Stimulated activated CD4-positive, alpha-beta T cell treated with anti-CD3 and anti-CD28 coated beads, Interleukin-4, amount 100 ng/mL, for 48 hours (primary cell): ENCODE data around the gene GAREM1.
"Not testable (repeated sequence)": the region's sequence is repeated elsewhere in the genome, so short reads cannot be mapped to it uniquely, and the experiment has no call there.

ENCODE experiments used
- DNase-seq, 2 donors: peaks; one replicate each; pipeline ENCODE4 v3.0.0-alpha.2; 2020; ENCODE audit warnings: low read depth in 2 of 2

Gene GAREM1

DNA sequence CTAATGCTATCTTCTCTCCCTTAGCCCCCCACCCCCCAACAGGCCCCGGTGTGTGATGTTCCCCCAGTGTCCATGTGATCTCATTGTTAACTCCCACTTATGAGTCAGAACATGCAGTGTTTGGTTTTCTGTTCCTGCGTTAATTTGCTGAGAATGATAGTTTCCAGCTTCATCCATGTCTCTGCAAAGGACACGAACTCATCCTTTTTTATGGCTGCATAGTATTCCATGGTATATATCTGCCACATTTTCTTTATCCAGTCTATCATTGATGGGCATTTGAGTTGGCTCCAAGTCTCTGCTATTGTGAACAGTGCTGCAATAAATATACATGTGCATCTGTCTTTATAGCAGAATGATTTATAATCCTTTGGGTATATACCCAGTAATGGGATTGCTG lies 179.1 kb downstream of the GAREM1 start:
- DNase-seq: not testable (repeated sequence)

DNA sequence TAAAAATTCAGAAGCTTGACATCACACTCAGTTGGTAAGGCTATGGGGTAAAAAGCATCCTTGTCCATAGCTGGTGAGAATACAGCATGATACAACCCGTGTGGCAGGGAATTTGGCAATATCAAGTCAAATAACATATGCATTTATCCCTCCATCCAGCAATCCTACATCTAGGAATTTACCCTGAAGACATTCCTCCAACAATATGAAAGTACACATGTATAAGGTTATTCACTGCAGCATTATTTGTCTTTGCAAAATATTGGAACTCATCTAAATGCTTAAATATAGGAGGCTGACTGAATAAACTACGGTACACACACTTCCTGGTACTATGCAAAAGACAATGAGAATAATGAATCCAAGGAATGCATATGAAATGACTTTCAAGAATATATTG lies 179.9 kb downstream of the GAREM1 start:
- no peak for DNase-seq

DNA sequence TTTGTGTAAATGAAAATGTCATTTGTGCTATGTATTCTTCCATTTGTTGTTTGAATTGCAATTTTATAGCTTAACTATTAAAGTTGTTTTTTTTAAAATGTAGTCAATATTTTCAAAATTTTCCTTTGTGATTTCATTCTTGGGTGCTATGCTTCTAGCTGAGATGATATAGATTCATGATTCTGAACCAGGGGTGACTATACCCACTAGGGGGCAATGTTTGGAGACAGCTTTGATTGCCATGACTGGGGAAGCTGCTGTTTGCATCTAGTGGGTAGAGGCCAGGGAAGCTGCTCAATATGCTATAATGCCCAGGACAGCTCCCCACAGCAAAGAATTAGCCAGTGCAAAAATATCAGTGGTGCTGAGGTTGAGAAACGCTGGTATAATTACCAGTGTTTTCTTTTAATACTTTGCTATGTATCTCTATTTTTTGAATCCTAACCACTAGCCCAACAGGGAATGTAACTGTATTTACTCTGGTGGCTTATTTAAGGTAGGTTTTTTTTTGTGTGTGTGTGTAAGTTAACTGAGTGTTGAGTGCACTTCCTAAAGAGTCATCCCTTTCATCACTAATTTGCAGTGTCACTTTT lies 181.1 kb downstream of the GAREM1 start:
- peak; percentile 2 to 24 for DNase-seq

DNA sequence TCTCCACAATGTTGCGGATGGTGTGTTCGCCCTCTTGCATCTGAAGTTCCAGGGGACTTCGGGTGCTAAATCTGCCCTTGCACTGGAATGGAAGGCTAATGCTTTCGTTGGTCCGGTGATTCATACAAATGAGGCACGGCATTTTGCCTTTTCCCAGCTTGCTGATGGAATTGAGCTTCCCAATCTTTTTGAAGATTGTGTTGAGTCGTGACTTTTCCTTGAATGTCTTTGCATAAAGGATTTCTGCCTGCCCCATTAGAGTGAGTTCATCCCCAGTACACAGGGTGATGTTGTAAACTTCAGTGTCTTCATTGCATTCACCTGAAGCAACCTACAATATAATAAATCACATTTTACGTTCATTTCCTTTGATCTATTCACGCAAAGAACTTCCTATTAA lies 182.8 kb downstream of the GAREM1 start:
- no peak for DNase-seq

DNA sequence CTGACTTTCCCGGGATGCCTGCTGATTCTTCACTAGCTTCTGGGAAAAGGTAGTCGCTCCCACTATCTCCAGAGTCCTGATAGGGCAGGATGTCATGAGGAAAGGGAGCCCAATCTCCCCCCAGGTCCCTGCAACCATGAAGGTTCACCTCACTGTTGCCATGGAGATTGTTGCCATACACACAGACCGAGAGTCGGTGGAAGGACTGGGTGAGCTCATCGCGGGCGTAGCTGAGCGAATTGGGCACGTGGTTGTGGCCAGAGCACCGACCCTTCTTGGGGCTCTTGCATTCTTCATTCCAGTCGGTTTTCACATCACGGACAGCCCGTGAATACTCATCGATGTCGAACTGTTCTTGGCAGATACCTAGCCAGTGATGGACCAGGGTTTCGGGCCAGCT lies 183.4 kb downstream of the GAREM1 start:
- DNase-seq: no peak

DNA sequence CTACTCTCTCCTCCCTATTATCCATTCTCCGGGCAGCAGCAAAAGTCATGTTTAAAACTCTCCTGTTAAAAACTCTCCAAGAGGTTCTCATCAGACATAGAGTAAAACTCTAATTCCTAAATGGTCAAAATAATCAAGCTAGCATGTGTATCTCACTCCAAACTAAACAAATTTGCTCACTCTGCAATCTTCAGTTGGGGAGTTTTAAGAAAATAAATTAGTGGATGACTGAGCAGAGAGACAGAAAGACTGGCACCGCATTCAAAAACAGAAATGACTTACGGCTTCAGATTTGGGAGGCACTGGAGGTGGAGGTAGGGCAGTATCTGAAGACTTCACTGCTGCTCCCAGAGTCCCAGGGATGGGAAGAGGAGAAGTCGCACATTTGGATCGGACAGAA lies 183.9 kb downstream of the GAREM1 start:
- no peak for DNase-seq

DNA sequence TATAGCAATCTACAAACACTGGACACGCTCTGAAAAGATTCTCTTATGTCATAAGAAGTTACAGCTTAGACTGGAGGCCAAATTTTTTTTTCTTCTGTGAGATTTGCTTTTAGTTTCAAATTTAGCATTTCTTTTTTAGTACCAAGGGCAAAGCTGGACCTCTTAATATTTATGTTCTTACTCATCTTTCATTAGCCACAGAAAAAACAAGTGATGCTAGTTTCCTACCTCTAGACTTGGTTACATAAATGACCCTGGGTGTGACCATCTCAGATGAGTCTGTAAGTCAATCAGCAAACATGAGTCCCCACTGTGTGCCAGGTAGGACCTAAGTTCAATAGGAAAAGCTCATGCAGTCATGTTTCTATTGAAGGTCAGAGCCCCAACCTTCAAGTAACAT lies 186.4 kb downstream of the GAREM1 start:
- no peak for DNase-seq

DNA sequence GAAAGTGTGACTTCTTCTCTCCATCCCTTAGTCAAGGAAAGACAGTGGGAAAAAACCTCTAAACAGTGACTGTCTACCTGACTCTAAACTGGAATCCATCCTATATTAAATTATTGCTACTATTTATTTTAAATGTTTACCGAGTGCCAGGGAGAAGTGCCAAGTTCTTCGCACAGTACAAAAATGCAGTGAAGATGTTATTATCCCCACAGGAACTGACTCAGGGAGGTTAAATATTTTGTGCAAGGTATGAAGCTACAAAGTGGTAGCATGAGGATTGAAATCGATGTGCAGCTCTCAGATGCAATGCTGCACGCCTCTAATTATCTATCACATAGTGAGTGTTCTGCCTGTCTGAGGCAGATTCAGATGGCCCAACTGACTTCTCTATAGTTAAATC lies 189.8 kb downstream of the GAREM1 start:
- no peak for DNase-seq

DNA sequence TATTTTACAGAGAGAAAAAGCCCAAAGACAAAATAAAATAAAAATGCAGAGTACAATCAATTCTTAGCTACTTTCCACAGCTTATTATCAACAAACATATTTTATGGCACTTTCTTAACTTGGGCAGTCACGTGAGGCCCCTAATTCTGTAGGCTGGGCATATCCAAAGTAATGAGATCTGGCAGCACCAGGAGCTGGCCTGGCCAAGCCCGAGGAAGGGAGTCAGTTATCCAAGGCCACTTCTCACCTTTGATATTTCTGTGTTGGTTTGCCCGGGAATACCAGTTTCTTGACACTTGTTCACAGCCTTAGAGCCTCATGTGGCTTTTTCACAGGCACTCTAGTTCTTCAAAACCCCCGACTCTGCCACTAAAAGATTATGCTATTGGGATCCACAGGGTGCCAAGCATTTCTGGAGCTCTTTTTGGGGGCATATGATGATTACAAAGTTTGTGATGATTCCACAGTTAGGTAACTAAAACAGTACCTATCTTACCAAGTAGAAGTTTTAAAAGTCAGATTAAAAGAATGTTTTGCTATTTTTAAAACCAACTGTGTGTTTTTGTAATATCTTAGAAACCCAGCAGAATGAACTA lies 190.4 kb downstream of the GAREM1 start:
- DNase-seq: no peak

DNA sequence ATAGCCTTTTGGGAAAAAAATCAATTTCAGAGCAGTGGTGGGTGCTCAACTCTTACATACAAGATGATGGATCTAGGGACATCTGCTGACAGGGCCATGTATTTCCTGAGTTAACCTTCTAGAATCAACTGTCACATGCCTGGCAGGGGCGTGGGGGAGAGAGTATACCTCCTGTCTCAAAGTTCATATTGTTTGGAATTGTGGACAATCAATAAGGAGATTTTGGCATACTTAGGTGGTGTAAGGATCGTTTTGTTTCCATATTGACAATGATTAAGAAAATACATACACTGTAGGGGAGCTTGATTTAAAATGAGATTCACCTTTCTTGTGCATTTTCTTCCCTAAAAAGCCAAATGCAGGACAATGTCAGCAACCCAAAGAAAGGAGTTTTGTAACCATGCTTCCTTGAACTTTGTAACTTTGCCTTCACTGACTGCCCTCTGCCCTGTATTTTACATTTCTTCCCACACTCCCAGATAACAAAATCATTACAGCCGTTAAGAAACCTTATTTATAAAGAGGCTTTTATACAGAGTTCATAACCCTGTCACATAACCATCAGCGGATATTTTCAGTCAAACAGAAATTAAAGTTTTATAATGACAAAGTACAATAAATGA lies 192.4 kb downstream of the GAREM1 start:
- no peak for DNase-seq

DNA sequence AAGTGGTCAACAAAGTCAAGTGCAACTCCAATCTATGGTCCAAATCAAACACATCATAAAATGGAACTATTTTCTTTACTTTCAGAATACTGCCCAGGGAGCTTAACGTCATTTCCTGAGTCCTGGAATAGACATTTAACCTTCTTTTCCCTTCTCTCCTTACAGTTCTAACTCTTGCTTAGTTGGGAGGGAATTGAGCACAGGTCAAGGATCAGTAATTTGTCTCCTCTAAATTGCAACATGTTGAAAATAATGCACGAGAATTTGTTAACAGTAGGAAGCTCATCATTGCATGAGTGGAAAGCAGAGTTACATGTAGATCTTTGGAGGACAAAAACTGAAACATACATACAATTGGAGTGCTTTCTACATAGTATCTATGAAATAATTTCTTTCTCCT lies 193.1 kb downstream of the GAREM1 start:
- no peak for DNase-seq

DNA sequence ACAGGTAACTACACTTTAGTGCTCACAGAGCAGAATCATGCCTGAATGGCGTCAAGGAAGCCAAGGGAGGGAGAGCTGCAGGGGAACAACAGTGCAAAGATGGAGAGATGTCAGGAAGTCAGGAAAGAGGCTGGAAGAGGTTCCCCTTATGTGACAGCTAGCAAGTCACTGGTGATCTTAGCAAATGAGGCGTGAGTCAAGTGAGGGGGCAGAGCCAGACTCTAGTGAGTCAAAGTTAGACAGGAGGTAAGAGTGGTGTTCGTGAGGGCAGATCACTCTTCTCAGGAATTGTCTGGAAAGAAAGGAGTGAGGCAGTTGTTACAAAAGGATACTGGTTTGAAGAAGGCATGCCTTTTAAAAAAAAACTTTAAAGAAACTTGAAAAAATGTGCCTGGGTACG lies 193.8 kb downstream of the GAREM1 start:
- DNase-seq: no peak

DNA sequence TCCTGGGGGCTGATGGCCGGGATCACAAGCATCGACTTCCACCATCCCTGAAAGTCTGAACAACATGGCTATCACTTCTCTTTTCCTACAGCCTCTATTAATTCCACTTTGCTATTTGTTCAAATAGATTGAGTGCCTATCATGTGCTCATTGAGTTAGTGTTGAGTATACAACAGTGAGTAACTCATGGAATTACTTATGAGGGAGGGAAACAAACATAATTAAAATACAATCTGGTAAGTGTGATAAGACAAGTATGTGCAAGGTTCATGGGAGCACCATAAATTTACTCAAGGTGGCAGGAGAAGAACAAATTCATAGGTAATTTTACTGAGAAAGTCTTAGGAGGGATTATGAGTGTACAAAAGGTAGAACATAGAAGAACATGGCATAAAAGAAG lies 194.4 kb downstream of the GAREM1 start:
- DNase-seq: no peak

DNA sequence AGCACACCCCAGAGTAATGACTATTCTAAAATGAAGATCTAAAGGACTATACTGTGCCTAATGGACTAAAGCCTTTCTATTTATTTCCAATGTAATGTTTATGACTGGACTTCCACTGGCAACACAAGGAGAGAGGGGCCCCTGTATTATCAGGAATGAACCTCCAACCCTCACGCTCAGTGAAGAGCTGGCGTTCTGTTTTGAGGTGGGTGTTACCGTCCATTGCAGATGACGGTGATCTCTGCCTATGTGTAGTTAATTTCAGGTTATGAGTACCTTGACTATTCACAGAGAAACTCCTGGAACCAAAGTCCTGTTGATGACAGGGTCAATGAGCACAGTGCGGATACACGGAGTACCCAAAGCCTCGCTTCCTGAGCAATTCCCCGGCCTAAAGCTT lies 195.5 kb downstream of the GAREM1 start:
- DNase-seq: no peak

DNA sequence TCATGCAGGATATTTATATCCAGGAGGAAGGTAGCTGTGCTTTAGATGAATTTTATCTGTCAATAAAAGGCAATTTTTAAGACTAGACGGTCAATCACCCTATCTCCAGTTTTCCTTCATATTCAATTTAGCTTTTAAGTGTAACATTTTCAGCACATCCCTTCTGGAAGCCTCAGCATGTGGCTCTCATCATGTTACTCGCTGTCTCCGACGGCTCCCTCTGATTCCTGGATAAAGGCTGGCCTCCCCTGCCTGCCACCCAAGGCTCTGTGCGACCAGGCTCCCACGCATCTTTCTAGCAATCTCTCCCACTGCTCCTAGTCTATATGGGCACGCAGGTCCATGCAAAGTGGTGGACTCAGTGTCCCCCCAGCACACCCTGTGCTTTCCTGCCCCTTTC lies 196.4 kb downstream of the GAREM1 start:
- DNase-seq: no peak

DNA sequence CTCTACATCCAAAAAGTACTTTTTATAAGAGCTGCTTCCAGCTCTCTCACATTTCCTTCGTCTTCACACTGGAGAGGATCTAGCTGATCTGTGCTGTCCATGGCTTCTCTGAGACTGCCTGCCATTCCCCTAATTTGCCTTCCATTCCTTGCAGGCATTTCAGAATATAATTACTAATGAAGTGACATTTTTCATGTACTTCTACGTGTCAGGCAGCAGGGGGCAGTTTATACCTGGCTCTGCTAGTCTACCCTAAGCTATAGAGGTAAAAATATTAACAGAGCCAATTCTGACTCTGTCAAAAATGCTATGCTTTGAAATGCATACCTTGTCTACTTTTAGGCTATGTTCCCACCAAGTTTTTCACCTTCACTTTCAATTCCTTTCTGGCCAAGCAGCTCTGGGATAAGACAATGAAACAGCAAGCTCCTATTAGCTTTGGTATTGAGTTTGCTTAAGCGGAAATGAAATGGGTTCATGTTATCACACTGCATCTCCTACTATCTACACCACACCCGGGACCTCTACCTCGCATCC lies 198.9 kb downstream of the GAREM1 start:
- DNase-seq: peak in 1 of 2 donors; percentile 6

DNA sequence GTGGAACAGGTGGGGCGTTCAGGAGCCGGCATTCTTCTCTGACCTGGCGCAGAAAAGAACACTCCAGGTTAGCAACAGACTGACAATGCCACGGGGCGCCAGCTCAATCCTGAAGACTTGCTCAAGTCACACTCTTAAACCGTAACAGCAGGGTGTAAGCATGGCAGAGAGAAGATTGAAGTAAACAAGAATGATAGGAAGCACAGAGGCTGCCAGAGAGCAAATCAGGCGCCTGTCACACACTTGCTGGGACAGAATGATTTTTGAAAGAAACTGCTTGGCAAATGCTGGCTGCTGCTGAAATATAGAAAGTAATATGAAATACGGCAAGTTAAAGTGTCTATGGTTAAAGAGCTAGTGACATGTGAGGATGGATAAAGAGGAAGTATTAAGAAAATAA lies 200.3 kb downstream of the GAREM1 start:
- DNase-seq: no peak

DNA sequence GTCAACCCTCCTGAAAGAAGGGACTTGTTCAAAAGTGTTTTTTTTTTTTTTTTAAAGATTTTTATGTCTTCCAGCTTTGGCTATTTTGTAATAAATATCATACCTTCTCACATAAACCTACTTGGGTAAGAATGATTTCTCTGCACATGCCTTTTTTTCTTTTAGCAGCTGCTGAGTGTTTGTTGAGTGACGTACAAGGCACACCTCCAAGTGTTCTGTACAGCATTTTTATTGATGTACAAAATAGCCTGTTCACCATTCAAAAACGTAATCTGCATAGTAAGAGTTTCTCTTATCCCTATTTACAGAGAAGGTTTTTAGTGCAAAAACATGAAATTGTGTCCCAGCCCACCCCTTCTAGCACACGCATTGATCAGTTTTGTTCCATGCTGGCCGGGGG lies 203.2 kb downstream of the GAREM1 start:
- no peak for DNase-seq

DNA sequence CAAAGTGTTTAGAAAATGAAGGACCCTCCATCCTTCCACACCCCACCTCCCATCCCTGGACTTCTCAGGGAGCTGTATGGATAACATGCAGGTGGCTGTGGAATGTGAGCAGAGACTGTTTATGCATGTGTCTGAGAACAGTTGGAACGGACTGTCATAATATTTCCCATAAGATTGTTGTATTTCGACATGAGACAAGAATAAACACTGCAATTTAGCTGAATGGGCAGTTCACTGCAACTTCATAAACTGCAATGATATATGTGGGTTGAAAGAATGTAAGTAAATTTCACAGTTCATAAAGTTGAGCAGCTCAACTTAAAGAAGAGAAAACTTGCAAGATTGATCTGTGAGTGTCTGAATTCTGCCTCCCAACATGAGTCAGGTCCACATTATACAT lies 206.3 kb downstream of the GAREM1 start:
- DNase-seq: no peak

DNA sequence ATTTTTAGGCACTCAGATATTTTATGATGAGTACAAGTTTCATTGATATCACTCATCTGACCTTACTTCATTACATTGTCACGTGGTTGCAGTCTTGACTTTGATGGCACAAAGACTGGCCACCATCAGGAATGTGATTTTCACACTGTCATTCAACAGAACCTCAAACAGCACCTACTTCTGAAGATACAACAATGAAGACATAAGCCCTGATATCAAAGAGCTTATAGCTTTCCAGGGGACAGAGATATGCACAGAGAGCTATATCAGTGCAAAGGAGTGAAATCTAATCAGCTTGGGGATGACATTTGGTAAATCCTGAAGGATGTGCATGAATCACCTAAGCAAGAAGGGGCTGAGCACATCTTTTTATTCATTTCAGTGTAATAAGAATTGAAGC lies 208.6 kb downstream of the GAREM1 start:
- DNase-seq: no peak

DNA sequence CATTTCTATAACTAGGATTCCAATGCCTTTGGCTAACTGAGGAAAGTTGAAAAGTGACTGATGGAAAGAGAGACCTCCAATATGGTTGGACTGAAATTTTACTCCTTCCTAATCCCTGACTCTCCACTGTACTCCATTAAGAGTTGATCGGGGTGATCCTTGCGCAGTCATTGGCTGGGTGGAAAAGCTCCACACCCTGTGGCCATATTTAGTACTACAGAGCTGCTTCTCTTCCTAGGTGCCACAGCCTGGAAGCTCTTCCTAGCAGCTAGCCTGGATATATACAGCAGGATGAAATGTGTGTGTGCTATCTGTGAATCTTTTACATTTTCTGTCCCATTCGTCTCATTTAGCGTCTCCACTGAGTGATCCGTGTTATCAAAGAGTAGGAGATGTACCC lies 209.7 kb downstream of the GAREM1 start:
- DNase-seq: no peak

DNA sequence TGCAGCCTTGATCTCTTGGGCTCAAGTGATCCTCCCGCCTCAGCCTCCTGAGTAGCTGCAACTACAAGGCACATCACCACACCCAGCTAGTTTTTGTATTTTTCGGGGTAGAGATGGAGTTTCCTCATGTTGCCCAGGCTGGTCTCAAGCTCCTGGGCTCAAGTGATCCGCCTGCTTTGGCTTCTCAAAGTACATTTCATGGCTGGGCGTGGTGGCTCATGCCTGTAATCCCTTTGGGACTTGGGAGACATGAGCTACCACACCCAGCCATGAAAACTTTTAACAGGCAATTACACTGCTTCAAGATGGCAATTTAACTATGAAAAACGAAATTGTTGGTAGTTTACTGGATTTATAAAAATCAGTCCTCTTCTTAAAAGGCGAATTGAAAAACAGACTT lies 211.1 kb downstream of the GAREM1 start:
- no peak for DNase-seq

DNA sequence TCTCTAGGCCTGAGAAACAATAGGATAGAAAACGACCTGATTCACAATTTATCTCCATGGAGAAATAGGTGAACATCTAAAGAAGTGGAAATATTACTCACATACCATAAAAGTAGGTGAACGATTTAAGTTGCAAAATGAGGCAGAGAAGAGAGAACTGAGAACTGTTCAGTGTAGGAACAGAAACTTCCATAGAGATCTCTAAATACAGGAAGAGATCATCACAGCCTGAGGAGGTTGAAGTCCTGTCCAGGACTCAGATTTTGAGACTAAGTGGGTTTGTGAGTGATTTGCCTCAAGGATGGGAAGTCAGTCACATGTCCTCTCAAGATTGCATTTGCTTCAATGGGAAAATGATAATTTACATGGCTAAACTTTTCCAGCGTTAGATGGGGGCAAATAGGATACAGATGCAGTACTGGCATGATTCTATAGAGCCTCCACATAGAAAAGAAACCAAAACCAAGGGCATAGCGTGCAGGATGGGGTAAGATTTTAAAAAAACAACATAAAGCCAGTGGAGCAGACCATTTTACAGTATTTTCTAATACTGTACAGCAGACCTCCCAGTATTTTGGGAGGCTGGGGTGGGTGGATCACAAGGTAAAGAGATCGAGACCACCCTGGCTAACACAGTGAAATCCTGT lies 212.0 kb downstream of the GAREM1 start:
- DNase-seq: no peak
